Measurements from ENCODE around the gene DNAH6.

DNA sequence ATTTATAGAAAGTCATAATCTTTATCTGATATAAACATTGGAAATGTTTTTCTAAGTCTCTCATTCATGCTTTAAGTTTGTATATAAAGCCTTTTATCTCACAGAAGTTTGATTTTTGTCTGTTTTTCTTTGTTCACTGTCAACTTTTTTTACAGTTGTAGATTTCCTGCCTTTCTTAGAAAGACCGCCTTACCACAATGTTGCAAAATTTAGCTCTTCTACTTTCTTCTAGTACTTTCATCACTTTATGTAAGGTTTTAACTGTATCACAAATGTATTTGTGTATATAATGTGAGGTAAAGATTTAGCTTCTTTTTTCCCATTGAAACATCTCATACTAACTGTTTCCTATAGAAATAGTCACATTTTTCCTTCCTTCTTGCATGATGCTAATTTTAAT, 136.1 kb downstream of the DNAH6 start:
- TF ChIP-seq TSHZ2 (CRISPR knock-in tag; IDR thresholded peaks at IDR 0.05) (no peak), ZFP30 (CRISPR knock-in tag; IDR thresholded peaks at IDR 0.05) (no peak)

All from SK-N-SH treated with all-trans-retinoic acid at 6 μM for 48 hours (cell line).